HG03378 (cell line): ENCODE results near the gene PLS3.
"Not testable (repeated sequence)": the region's sequence is repeated elsewhere in the genome, so short reads cannot be mapped to it uniquely, and the experiment has no call there.

Source experiments
- ATAC-seq: cut with Tn5 transposase; IDR thresholded peaks from one replicate; pipeline ENCODE4 v1.9.1; 2021; ENCODE audit warnings: mild to moderate bottlenecking, moderate library complexity; ENCODE audit not compliant: unreplicated experiment

PLS3 gene

GRCh38 chrX:115603534-115604074, 42.6 kb downstream of the PLS3 start:
- ATAC-seq: no peak

GRCh38 chrX:115606861-115607260, 45.9 kb downstream of the PLS3 start:
- no peak for ATAC-seq

GRCh38 chrX:115609621-115610020, 48.6 kb downstream of the PLS3 start:
- ATAC-seq: no peak

- ATAC-seq: peak; percentile 96
These were observed 56.1 kb downstream of the PLS3 start for GRCh38 chrX:115616943-115617563.

- ATAC-seq: no peak
These were observed 61.6 kb downstream of the PLS3 start for GRCh38 chrX:115622534-115622933.

- ATAC-seq: no peak
These were observed 63.9 kb downstream of the PLS3 start for GRCh38 chrX:115624916-115625315.

- ATAC-seq: no peak
These were observed 64.8 kb downstream of the PLS3 start for GRCh38 chrX:115625572-115626301.

- no peak for ATAC-seq
These were observed 69.2 kb downstream of the PLS3 start for GRCh38 chrX:115630204-115630603.

GRCh38 chrX:115632455-115632854, 71.5 kb downstream of the PLS3 start:
- ATAC-seq: no peak

GRCh38 chrX:115633397-115633796, 72.4 kb downstream of the PLS3 start:
- ATAC-seq: not testable (repeated sequence)

GRCh38 chrX:115639334-115639880, 78.4 kb downstream of the PLS3 start:
- no peak for ATAC-seq

- ATAC-seq: no peak
These were observed 81.3 kb downstream of the PLS3 start for GRCh38 chrX:115642311-115642710.

GRCh38 chrX:115642895-115643530, 82.0 kb downstream of the PLS3 start:
- no peak for ATAC-seq

GRCh38 chrX:115644397-115644796, 83.4 kb downstream of the PLS3 start:
- ATAC-seq: not testable (repeated sequence)

GRCh38 chrX:115649461-115650063, 88.6 kb downstream of the PLS3 start:
- ATAC-seq: no peak

- no peak for ATAC-seq
These were observed 89.5 kb downstream of the PLS3 start for GRCh38 chrX:115650449-115650848.

- ATAC-seq: peak; percentile 67
These were observed 89.9 kb downstream of the PLS3 start for GRCh38 chrX:115650916-115651315.

- no peak for ATAC-seq
These were observed 91.2 kb downstream of the PLS3 start for GRCh38 chrX:115652221-115652620.

- no peak for ATAC-seq
These were observed 104.1 kb downstream of the PLS3 start for GRCh38 chrX:115665122-115665521.

- no peak for ATAC-seq
These were observed 118.5 kb downstream of the PLS3 start for GRCh38 chrX:115679460-115679859.

GRCh38 chrX:115687595-115687994, 126.6 kb downstream of the PLS3 start:
- ATAC-seq: no peak
